ENCODE data around the gene OS9.

DNA sequence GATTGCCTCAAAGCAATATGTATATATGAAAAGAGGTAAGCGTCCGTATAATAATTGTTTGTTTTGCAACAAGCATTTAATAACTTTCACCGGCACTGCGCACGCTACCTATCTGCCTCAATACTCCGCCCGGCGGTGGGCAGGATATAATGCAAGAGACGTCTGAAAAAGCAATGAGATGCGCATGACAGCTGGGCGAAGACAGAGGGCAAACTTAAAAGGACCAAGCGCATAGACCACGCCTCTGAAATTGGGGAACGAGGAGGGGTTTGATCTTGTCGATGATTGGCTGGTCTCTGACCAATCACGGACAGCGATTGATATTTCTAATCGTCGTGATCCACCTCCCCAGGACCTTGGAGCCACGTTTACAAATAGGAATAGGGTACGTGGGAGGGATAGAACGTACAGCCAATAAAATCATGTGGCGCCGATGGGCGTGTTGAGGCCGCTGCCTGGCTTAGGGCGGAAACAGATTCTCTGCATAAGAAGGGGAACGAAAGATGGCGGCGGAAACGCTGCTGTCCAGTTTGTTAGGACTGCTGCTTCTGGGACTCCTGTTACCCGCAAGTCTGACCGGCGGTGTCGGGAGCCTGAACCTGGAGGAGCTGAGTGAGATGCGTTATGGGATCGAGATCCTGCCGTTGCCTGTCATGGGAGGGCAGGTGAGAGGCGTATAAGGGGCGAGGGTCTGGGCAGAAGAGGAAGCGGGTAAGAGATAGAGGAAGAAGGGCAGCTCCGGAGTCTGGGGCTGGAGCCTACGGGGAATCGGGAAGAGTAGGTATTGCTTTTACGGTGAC is at the start of gene OS9:
- TF ChIP-seq, protein P1, sequence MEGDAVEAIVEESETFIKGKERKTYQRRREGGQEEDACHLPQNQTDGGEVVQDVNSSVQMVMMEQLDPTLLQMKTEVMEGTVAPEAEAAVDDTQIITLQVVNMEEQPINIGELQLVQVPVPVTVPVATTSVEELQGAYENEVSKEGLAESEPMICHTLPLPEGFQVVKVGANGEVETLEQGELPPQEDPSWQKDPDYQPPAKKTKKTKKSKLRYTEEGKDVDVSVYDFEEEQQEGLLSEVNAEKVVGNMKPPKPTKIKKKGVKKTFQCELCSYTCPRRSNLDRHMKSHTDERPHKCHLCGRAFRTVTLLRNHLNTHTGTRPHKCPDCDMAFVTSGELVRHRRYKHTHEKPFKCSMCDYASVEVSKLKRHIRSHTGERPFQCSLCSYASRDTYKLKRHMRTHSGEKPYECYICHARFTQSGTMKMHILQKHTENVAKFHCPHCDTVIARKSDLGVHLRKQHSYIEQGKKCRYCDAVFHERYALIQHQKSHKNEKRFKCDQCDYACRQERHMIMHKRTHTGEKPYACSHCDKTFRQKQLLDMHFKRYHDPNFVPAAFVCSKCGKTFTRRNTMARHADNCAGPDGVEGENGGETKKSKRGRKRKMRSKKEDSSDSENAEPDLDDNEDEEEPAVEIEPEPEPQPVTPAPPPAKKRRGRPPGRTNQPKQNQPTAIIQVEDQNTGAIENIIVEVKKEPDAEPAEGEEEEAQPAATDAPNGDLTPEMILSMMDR (IDR thresholded peaks at IDR 0.05): peak; percentile 55
- TF ChIP-seq, protein P2, sequence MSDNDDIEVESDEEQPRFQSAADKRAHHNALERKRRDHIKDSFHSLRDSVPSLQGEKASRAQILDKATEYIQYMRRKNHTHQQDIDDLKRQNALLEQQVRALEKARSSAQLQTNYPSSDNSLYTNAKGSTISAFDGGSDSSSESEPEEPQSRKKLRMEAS (IDR thresholded peaks at IDR 0.05): peak; percentile 66
- TF ChIP-seq POLR2A (IDR thresholded peaks at IDR 0.05; ENCODE audit: low read length) (peak; percentile 97), HDAC2 (IDR thresholded peaks at IDR 0.05) (peak; percentile 68; the same call in 1 of the 2 replicates), ESRRA (IDR thresholded peaks at IDR 0.05; ENCODE audit: borderline replicate concordance, low read length) (no peak), SMC3 (IDR thresholded peaks at IDR 0.05) (peak; percentile 47; the same call in 2 of the 3 replicates), EP300 (IDR thresholded peaks at IDR 0.05) (no peak), NPAS2 (CRISPR knock-in tag; IDR thresholded peaks at IDR 0.05; ENCODE audit: borderline replicate concordance) (no peak), RFX5 (IDR thresholded peaks at IDR 0.05) (peak; percentile 87; the same call in 1 of the 2 replicates)
- TF ChIP-seq, protein P3, sequence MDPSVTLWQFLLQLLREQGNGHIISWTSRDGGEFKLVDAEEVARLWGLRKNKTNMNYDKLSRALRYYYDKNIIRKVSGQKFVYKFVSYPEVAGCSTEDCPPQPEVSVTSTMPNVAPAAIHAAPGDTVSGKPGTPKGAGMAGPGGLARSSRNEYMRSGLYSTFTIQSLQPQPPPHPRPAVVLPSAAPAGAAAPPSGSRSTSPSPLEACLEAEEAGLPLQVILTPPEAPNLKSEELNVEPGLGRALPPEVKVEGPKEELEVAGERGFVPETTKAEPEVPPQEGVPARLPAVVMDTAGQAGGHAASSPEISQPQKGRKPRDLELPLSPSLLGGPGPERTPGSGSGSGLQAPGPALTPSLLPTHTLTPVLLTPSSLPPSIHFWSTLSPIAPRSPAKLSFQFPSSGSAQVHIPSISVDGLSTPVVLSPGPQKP (IDR thresholded peaks at IDR 0.05; ENCODE audit: low read depth, low read length): no peak
- TF ChIP-seq, protein P4, sequence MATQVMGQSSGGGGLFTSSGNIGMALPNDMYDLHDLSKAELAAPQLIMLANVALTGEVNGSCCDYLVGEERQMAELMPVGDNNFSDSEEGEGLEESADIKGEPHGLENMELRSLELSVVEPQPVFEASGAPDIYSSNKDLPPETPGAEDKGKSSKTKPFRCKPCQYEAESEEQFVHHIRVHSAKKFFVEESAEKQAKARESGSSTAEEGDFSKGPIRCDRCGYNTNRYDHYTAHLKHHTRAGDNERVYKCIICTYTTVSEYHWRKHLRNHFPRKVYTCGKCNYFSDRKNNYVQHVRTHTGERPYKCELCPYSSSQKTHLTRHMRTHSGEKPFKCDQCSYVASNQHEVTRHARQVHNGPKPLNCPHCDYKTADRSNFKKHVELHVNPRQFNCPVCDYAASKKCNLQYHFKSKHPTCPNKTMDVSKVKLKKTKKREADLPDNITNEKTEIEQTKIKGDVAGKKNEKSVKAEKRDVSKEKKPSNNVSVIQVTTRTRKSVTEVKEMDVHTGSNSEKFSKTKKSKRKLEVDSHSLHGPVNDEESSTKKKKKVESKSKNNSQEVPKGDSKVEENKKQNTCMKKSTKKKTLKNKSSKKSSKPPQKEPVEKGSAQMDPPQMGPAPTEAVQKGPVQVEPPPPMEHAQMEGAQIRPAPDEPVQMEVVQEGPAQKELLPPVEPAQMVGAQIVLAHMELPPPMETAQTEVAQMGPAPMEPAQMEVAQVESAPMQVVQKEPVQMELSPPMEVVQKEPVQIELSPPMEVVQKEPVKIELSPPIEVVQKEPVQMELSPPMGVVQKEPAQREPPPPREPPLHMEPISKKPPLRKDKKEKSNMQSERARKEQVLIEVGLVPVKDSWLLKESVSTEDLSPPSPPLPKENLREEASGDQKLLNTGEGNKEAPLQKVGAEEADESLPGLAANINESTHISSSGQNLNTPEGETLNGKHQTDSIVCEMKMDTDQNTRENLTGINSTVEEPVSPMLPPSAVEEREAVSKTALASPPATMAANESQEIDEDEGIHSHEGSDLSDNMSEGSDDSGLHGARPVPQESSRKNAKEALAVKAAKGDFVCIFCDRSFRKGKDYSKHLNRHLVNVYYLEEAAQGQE (IDR thresholded peaks at IDR 0.05): no peak

All from A549 (cell line).